NOMO-1 treated with dmso at 0.1 percent for 144 hours (cell line): ENCODE results near the gene ANKRD13D.
"Not testable (repeated sequence)": the region's sequence is repeated elsewhere in the genome, so short reads cannot be mapped to it uniquely, and the experiment has no call there.

ENCODE experiments used
- DNase-seq: peaks from one replicate; lab custom pipeline; 2025; ENCODE audit not compliant: unreplicated experiment; lab: John Stamatoyannopoulos, UW

The ANKRD13D gene

DNA sequence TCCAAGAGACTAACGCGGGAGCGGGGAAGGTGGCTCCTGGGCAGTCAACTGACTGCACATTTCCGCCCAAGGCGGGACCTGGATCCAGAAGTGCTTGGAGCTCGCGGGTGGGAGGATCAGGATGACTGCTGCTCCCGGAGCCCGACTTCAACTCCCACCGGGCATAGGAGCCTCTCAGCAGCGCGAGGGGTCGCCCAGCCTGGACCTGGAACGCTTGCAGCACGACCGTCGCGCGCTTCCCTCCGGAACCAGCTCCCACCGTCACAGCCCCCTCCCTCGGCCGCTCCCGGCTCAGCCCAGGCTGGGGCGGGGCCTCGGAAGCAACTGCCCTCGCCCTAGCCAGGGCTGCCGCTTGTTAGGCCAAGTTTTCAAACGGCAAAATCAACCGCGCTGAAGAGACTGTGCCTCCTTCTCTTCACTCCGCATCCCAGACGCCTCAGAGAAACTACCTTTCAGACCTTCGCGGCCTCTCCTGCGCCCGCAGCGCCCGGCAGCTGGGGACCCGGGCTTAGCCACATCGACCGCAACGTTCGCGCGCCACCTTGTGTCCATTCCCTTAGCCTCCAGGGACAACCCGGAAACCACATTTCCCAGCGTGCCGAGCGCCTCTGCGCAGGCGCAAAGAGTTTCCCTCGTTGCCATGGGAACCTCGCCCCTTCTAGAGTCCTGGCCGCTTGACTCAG lies 28.2 kb downstream of the ANKRD13D start:
- peak; percentile 93 for DNase-seq

DNA sequence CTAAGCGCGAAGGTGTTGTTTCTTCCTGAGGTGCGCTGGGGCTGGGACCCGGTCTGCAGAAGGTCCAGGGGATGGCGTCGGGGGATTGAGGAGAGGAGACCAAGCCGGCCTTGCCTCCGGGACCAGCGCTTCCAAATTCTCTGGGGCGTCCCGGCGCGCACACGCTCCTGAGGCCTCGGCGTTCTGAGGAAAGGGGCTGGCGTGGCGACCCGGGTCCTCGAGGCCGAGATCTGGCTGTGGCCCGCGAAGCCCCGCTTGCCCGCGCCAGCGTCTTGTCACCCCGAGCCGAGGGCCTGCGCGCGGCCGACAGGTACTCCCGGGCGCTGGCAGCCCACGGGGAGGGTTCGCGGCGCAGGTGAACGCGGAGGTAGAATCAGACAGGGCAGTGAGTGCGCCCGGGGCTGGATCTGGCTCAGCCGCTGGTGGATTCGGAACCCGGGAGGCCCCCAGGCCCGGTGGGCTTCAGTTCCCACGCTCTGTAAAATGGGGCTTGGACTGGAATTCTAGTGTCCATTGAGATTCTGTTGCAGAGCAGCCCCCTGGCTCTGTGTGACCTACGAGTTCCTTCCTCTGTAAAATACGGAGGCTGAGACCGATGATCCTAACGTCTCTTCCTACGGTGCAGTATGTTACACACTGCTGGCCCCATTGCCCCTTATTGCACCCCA lies 28.9 kb downstream of the ANKRD13D start:
- DNase-seq: no peak

DNA sequence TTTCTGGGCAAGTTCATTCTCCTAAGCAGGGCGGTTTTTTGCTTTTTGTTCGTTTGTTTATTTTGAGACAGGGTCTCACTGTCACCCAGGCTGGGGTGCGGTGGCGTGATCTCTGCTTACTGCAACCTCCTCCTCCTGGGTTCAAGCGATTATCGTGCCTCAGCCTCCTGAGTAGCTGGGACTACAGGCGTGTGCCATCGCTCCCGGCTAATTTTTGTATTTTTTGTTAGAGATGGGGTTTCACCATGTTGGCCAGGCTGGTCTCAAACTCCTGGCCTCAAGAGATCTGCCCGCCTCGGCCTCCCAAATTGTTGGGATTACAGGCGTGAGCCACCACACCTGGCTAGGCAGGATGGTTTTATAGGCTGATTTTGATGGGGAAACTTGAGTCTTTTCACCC lies 29.8 kb downstream of the ANKRD13D start:
- not testable (repeated sequence) for DNase-seq

DNA sequence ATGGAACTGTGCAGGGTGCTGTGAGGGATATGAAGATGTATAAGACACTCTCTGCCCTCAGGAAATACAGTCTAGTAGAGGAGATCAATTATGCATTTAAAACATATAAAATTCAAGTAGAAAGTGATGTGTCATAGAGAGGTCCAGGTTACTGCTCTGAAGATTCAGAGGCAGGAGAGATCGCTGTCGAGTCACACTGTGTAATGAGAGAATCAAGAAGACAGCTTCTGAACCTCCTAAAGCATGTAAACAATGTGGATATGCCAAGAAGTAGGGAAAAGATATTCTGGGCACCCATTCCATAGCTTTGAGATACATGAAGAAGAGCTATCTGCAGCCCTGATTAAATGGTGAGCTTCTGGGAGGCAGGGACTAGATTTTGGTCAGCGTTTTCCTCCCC lies 30.9 kb downstream of the ANKRD13D start:
- DNase-seq: no peak

DNA sequence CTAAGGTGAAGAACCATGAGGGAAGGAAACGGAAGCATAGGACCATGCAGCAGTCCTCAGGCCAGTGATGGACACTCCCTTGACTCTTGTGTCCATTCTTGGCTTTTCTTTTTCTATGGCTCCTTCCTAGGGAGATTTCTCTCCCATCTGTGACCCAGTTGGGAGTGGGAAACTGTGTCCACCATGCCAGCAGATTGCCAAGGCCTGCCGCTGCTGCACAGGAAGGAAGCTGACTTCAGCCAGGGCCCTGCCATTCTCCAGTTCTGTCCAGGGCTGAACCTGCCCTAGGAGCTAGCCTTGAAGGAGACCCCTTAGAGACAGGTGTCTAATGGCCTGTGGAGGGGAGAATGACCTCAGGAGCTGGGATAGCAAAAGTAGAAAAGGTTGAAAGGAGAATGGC lies 31.6 kb downstream of the ANKRD13D start:
- no peak for DNase-seq

DNA sequence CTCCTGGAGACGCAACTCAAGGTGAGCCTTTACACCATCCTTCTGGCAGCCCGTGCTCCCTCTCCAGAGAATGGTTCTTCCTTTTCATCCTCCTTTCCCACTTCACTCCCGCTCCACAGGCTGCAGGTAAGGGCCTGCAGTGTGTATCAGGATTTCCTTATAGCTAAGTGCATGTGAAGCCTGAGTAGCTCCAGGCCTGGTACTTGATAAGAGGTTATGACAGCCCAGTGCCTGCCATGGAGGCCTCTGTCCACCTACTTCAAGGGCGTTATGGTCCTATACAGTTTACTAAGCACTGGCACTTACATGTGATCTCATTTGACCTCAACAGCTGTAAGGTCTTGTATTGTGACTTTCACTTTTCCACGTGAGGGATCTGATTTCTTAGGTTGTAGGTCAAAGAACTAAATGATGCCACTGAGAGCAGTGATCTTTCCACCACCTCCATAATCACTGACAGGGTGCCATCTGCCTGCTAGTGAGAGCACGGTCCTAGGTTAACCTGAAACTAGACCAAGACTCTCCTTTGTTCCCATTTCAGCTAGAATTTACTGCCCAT lies 32.3 kb downstream of the ANKRD13D start:
- no peak for DNase-seq

DNA sequence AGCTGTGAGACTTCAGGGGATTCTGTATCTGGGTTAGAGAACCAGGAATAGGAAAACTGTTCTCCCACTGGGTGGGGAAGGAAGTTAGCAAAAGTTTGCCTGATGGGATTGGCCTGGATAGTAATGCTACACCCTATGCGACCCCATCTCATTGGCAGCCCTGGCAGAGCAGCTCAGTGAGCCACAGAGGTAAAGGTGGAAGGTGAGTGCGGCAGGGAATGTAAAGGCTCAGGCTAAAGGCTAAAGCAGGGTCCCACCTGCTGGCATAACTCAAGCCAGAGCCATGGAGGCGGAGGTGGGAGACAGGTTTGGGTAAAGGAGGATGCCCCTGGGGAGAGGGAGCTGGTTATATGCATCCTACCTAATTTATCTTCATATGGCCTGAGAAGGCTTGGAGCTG lies 32.9 kb downstream of the ANKRD13D start:
- DNase-seq: no peak

DNA sequence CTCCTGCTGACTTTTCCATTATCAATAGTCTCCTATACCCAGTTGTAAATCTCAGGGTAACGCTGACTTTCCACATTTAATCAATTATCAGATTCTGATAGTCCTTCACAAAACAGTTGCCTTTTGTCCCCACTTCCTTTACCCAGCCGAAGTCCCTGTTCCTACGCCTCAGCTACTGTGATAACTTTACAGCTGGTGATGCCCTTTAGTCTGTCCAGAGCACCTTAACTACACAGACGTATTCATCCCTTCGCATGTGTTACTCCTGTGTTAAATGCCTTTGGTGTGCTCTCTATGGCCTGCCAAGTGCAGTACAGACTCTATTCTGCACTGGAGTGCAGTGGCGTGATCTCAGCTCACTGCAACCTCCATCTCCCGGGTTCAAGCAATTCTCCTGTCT lies 34.4 kb downstream of the ANKRD13D start:
- no peak for DNase-seq

DNA sequence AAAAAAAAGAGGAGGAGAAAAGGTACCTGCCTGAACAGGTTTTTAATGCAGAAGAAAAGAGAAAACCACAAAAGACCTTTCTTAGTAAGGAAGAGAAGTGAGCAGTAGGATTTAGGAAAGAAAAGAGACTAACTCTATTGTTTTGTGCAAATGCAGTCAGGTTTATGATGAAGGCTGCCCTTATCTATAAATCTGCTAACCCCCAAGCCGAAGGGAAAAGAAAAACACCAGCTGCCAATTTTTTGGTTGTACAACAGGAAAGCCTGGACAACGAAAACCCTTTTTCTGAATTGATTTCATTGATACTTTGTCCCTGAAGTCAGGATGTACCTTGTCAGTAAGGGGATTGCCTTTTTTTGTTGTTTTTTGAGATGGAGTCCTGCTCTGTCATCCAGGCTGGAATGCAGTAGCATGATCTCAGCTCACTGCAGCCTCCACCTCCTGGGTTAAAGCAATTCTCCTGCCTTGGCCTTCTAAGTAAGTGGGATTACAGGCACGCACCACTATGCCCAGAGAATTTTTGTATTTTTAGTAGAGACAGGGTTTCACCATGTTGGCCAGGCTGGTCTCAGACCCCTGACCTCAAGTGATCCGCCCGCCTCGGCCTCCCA lies 43.1 kb downstream of the ANKRD13D start:
- DNase-seq: no peak

DNA sequence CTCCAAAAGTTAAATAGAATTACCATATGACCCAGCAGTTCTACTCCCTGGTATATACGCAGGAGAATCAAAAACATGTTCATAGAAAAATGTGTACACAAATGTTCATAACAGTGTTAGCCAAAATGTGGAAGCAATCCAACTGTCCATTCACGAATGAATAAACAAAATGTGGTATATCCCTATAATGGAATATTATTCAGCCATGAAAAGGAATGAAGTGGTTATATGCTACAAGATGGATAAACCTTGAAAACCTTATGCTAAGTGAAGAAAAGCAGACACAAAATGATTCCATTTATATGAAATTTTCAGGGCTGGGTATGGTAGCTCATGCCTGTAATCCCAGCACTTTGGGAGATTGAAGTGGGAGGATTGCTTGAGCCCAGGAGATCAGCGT lies 48.2 kb downstream of the ANKRD13D start:
- no peak for DNase-seq

DNA sequence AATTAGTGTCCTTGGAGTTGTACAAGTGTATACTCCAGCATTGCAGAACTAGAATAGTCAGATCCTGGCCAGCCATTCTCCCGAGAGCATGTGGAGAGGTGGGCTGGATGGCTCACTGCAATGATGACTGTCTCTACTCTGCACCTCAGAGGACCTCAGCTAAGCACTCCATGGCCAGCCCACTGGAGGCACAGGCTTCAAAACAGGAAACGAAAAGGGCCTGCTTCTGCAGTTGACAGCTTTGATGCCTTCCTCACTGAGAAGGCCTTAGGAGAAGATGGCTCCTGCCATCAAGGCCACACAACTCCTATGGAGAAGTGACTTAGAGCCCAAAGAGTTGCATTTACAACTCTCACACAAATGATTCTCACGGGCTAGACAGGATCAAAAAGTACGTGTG lies 55.2 kb downstream of the ANKRD13D start:
- no peak for DNase-seq

DNA sequence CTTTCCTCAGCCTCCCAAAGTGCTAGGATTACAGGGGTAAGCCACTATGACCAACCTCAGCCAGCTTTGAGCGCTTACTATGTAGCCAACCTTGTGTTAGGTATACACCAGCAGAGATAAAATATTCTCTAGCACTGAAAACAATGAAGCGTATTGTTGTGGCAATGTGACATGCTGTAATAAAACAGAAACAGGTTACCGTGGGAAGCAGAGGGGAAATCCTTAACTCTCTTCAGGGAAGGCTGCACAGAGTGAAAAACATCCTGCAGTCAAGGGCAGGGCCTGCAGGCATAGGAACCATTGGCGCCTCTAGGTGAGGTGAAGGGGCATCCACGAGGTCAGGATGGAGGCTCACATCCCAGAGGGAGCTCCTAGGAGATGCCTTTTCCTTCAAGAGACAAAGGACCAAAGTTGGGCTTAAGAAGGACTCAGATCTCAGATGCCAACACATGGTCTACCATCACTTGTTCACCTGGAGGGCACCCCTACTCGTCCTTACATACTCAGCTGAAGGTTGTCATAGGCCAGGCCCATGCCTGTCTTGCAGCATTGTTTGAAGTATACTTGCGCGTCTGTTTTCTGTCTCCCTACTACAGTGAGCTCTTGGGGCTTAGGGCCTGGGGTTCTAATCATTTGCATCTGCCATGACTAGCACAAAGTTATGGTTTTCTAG lies 56.3 kb downstream of the ANKRD13D start:
- DNase-seq: no peak

DNA sequence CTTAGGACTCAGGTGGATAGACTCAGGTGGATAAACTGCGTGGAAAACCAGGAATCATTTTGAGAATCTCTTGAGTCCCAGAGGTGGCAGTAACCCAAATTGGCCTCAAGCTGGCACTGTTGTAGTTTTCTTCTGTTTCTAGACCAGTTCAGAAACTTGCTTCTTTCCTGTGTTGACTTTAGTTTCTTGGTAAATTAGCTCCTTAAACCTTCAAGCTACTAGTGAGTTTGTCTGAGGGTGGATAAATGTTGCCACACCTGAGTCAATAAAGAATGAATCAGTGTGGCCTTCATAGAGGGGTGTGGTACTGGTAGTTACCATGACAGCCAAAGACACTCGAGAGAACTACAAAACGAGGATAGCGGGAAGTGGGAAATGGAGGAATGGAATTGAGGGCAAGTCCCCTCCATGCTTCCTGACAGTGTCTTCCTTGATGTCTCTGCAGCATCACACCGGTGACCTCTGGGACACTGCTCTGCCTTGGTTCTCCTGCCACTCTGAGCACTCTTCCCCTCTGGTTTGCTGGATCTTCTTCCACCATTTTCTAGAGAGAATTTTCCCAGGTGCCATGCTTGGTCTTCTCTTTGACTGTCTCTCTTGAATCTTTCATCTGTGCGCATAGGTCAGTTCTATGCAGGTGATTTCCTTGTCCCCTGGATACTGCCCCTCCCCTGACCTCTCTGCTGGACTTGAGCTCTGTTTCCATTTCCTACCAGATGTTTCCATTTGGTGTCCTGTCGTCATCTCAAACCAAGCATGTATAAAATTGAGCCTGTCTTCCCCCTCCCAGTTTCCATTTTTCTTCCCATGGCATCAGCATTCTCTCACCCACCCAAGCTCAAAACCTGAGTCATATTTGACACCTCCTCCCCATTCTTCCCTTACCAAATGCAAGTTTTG lies 57.1 kb downstream of the ANKRD13D start:
- no peak for DNase-seq

DNA sequence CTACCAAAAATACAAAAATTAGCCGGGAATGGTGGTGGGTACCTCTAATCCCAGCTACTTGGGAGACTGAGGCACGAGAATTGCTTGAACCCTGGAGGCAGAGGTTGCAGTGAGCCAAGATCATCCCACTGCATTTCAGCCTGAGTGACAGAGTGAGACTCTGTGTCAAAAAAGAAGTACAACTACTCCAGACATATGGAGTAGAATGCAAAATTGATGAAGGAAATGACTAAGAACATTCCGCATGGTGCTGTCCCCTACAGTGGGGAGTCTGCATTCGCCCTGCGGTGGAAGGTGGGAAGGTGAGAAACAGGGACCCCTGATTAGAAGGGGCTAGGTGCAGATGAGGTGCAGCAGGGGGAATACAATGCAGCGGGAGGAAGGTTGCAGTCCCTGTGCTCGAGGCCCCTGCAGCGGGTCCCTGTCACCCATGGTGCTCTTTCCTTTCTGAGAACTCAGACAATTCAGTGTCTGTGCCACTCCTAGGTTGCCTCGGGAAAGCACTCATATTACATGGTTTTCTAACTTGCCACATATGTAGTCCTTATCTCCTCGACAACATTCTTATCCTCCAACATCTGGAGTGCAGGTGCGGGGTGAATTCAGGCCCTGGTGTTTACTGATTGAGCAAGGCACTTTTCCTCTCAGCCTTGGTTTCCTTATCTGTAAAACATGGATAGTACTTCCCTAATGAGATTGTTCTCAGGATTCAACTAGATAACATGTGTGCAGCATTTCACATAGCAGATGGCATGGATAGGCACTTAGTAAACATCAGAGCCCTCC lies 59.1 kb downstream of the ANKRD13D start:
- DNase-seq: no peak

DNA sequence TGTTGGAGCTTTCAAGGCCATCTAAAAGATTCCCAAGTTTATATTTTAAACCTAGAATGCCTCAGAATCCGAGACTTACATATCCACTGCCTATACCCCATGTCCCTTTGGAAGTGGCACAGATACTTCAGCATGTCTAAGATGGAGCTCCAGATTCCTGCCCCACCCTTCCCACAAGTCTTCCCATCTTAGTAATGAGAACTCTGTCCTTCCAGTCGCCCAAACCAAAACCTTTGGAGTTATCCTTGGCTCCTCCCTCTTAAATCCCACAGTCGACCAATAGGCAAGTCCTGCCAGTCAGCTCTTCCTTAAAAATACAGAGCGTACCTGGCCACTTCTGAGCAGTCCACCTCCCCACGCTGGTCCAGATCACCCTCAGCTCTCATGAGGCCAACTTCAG lies 59.9 kb downstream of the ANKRD13D start:
- DNase-seq: no peak

DNA sequence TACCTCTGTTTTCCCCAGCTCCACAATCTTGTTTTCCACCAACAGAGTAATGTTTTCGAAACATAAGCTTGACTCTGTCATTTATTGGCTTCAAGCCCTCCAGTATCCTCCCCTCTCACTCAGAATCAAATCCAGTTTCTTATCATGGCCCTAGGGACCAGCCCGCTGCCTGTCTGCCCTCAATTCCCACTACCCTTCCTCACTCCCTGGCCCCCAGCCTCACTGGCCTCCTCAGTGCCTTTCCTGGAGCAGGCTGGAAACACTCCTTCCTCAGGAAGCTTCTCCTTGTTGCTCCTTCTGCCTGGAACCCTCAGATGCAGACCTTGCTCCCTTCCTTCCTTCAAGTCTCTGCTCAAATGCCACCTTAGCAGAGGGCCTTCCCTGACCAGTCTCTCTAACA lies 60.4 kb downstream of the ANKRD13D start:
- DNase-seq: no peak

DNA sequence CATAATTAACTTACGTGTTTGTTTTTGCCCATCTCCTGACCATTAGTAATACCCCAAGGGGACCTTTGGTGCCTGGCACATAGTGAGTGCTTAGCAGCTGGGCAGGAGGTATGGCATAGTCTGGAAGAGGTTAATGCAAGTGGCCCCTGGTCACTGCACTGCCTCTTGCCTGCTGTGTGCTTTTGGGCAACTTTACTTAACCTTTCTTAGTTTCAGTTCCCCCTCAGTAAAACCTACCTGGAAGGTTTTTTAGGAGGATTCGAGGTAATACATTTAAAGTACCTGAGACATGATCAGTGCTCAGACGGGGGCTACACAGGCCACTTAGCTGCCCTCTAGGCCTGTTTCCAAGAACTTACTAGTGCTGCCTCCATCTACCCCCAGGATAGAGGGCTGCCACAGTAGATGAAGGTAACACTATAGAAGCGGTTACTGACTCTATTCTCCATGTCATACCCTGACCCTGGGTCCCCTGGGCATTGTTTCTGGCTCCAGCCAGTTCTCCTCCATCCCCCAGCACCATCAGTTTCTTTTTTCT lies 60.9 kb downstream of the ANKRD13D start:
- DNase-seq: no peak

DNA sequence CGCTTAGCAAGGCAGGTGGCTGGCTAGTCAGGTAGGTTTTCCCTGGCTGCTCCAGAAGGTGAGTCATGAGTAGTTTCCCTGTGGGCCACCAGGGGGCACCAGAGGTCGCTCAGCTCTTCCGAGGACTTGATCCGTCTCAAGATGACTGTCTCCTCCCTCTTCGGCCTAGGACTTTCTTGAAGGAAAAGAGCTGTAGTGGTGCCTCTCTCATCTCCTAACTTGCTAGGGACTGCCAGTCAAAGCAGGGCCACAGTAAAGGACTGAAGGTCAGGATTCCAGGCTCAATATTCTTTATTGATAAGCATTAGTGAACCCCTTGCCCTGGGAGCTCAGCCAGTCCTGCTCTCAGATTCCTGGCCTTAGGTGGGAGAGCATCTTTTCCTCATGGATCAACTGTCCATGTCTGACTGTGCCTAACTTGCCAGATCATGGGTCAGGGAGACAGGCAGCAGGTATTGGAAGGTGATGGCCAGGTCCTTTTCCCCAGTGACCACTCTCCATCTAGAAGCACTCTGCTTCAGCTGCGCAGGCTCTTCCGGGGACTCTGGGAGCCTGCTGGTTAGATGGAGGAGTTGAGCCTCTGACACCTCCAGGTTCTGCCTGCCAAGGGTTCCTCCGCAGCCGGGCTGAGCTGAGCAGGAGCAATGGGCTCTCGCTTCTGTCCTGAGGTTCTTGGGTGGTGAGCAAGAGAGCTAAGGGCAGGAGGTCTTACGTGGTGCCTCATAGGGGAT lies 62.3 kb downstream of the ANKRD13D start:
- DNase-seq: peak; percentile 71
